Measurements from ENCODE around the gene CDS2.

CDS2 gene

DNA sequence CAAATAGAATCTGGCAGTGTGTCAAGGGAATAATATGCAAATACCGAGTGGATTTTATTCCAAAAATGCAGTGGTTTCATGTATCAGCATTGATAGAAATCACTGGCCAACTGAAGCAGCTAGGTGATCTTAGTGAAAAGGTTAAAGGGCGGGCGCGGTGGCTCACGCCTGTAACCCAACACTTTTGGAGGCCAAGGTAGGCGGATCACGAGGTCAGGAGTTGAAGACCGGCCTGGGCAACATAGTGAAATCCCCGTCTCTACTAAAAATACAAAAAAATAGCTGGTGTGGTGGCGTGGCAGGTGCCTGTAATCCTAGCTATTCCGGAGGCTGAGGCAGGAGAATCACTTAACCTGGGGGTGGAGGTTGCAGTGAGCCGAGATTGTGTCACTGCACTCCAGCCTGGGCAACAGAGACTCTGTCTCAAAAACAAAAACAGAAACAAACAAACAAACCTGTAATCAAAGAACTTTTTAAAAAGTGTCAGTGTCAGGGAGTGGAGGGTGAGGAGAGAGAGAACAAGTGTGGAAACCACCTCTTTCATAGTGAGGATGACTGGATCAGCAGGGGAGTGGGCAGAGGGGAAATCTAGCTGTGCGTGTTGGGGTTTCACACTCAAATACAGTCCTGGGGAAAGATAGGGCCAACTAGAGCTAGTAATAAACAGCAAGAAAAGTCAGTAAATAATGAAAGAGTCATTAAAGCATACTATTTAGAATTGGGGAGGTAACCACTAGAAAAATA, 57.1 kb downstream of the CDS2 start:
- TF ChIP-seq, protein P1, sequence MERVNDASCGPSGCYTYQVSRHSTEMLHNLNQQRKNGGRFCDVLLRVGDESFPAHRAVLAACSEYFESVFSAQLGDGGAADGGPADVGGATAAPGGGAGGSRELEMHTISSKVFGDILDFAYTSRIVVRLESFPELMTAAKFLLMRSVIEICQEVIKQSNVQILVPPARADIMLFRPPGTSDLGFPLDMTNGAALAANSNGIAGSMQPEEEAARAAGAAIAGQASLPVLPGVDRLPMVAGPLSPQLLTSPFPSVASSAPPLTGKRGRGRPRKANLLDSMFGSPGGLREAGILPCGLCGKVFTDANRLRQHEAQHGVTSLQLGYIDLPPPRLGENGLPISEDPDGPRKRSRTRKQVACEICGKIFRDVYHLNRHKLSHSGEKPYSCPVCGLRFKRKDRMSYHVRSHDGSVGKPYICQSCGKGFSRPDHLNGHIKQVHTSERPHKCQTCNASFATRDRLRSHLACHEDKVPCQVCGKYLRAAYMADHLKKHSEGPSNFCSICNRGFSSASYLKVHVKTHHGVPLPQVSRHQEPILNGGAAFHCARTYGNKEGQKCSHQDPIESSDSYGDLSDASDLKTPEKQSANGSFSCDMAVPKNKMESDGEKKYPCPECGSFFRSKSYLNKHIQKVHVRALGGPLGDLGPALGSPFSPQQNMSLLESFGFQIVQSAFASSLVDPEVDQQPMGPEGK (CRISPR knock-in tag; IDR thresholded peaks at IDR 0.05; ENCODE audit: borderline replicate concordance): no peak
- TF ChIP-seq ESRRG (CRISPR knock-in tag; IDR thresholded peaks at IDR 0.05) (no peak), TSHZ2 (CRISPR knock-in tag; IDR thresholded peaks at IDR 0.05) (no peak), GLIS3 (CRISPR knock-in tag; IDR thresholded peaks at IDR 0.05) (no peak), CSDC2 (CRISPR knock-in tag; IDR thresholded peaks at IDR 0.05) (no peak), TCF4 (CRISPR knock-in tag; IDR thresholded peaks at IDR 0.05; ENCODE audit: borderline replicate concordance) (no peak), ARNTL (CRISPR knock-in tag; IDR thresholded peaks at IDR 0.05; ENCODE audit: borderline replicate concordance, low read depth) (no peak), ZNF565 (CRISPR knock-in tag; conservative IDR thresholded peaks at IDR 0.05; ENCODE audit: low read depth) (no peak), ZNF8 (CRISPR knock-in tag; IDR thresholded peaks at IDR 0.05) (no peak), SNAI2 (CRISPR knock-in tag; IDR thresholded peaks at IDR 0.05) (no peak), BACH2 (CRISPR knock-in tag; IDR thresholded peaks at IDR 0.05; ENCODE audit: borderline replicate concordance) (no peak)
- TF ChIP-seq, protein P2, sequence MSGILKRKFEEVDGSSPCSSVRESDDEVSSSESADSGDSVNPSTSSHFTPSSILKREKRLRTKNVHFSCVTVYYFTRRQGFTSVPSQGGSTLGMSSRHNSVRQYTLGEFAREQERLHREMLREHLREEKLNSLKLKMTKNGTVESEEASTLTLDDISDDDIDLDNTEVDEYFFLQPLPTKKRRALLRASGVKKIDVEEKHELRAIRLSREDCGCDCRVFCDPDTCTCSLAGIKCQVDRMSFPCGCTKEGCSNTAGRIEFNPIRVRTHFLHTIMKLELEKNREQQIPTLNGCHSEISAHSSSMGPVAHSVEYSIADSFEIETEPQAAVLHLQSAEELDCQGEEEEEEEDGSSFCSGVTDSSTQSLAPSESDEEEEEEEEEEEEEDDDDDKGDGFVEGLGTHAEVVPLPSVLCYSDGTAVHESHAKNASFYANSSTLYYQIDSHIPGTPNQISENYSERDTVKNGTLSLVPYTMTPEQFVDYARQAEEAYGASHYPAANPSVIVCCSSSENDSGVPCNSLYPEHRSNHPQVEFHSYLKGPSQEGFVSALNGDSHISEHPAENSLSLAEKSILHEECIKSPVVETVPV (CRISPR knock-in tag; IDR thresholded peaks at IDR 0.05): no peak
- ATAC-seq: no peak

DNA sequence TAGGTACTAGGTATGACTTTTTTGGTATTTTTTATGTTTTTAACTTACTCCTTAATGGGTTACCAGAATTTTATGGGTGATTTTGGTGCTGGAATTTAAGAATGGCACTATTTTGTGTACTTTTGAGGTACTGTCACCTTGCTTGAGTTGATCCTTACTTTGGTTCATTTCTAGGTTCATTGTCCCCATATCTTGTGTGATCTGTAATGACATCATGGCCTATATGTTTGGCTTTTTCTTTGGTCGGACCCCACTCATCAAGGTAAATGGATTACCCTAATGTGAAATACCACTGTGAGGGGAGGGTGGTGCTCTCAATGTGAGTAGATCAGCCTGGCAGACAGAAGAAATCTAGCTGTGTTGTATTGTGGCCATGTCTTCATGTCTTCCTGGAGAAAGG, 57.9 kb downstream of the CDS2 start:
- ATAC-seq: no peak
- TF ChIP-seq OSR1 (CRISPR knock-in tag; IDR thresholded peaks at IDR 0.05): no peak
- TF ChIP-seq BACH2 (CRISPR knock-in tag; IDR thresholded peaks at IDR 0.05; ENCODE audit: borderline replicate concordance): no peak
- TF ChIP-seq, protein P3, sequence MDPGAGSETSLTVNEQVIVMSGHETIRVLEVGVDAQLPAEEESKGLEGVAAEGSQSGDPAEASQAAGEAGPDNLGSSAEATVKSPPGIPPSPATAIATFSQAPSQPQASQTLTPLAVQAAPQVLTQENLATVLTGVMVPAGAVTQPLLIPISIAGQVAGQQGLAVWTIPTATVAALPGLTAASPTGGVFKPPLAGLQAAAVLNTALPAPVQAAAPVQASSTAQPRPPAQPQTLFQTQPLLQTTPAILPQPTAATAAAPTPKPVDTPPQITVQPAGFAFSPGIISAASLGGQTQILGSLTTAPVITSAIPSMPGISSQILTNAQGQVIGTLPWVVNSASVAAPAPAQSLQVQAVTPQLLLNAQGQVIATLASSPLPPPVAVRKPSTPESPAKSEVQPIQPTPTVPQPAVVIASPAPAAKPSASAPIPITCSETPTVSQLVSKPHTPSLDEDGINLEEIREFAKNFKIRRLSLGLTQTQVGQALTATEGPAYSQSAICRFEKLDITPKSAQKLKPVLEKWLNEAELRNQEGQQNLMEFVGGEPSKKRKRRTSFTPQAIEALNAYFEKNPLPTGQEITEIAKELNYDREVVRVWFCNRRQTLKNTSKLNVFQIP (CRISPR knock-in tag; IDR thresholded peaks at IDR 0.05; ENCODE audit: borderline replicate concordance, low read depth): no peak
- no peak for TF ChIP-seq CSDC2 (CRISPR knock-in tag; IDR thresholded peaks at IDR 0.05)
- TF ChIP-seq RARB (CRISPR knock-in tag; IDR thresholded peaks at IDR 0.05): no peak

GRCh38 chr20:5187122-5187521, 60.3 kb downstream of the CDS2 start:
- ATAC-seq: no peak
- TF ChIP-seq OSR1 (CRISPR knock-in tag; IDR thresholded peaks at IDR 0.05): no peak
- no peak for TF ChIP-seq ZNF70 (CRISPR knock-in tag; IDR thresholded peaks at IDR 0.05)
- no peak for TF ChIP-seq ZFP30 (CRISPR knock-in tag; IDR thresholded peaks at IDR 0.05)
- no peak for TF ChIP-seq RARB (CRISPR knock-in tag; IDR thresholded peaks at IDR 0.05)
- no peak for TF ChIP-seq PPARA (CRISPR knock-in tag; IDR thresholded peaks at IDR 0.05; ENCODE audit: borderline replicate concordance)
- TF ChIP-seq BACH2 (CRISPR knock-in tag; IDR thresholded peaks at IDR 0.05; ENCODE audit: borderline replicate concordance): no peak
- no peak for TF ChIP-seq ZFP3 (CRISPR knock-in tag; IDR thresholded peaks at IDR 0.05)
- TF ChIP-seq CREB5 (CRISPR knock-in tag; IDR thresholded peaks at IDR 0.05; ENCODE audit: low read depth): no peak
- TF ChIP-seq GLIS3 (CRISPR knock-in tag; IDR thresholded peaks at IDR 0.05): no peak
- TF ChIP-seq, protein P3 (CRISPR knock-in tag; IDR thresholded peaks at IDR 0.05; ENCODE audit: borderline replicate concordance, low read depth): no peak
- TF ChIP-seq TOX (CRISPR knock-in tag; IDR thresholded peaks at IDR 0.05; ENCODE audit: borderline replicate concordance): no peak
- TF ChIP-seq TSHZ2 (CRISPR knock-in tag; IDR thresholded peaks at IDR 0.05): no peak
- TF ChIP-seq, protein P1 (CRISPR knock-in tag; IDR thresholded peaks at IDR 0.05; ENCODE audit: borderline replicate concordance): no peak

Measured in SK-N-SH treated with all-trans-retinoic acid at 6 μM for 48 hours (cell line).